DND-41 (cell line): Measurements from ENCODE around the gene MCM10.

Experiments
- ATAC-seq: fragments of 200-7000 bp; cut with Tn5 transposase; 3 replicates; pipeline ENCODE4 v1.9.1; 2021; ENCODE audit warnings: low read depth; ENCODE audit not compliant: insufficient read depth
- DNase-seq: peaks from one replicate; pipeline ENCODE4 v3.0.0-alpha.2; 2020
- H2AFZ ChIP-seq: 2 replicates; pipeline ENCODE4 v1.6.0; 2012; ENCODE audit warnings: low read depth, low read length
- H3K27ac ChIP-seq: 2 replicates; pipeline ENCODE4 v1.5.1; 2012; ENCODE audit warnings: low read length, inconsistent platforms
- H3K27me3 ChIP-seq: fragments of 200-600 bp; sonication (generic); 2 replicates; pipeline ENCODE4 v1.6.0; 2012; ENCODE audit warnings: low read length, mild to moderate bottlenecking, inconsistent platforms; ENCODE audit not compliant: insufficient read depth, poor library complexity
- H3K36me3 ChIP-seq: 2 replicates; pipeline ENCODE4 v1.5.1; 2012; ENCODE audit warnings: low read length, inconsistent platforms; ENCODE audit not compliant: insufficient read depth
- H3K4me1 ChIP-seq: 2 replicates; pipeline ENCODE4 v1.5.1; 2012; ENCODE audit warnings: mild to moderate bottlenecking, low read length; ENCODE audit not compliant: insufficient read depth
- H3K4me2 ChIP-seq: 2 replicates; pipeline ENCODE4 v1.6.0; 2012; ENCODE audit warnings: mild to moderate bottlenecking, moderate library complexity, low read length, inconsistent platforms; ENCODE audit not compliant: insufficient read depth
- H3K4me3 ChIP-seq, 2 experiments: fragments of 200-600 bp in 1 of 2; shearing (Covaris generic) in 1 of 2; 2 replicates each; pipeline ENCODE4 v1.5.1; 2012 to 2016; ENCODE audit warnings: inconsistent platforms in 2 of 2, low read length in 2 of 2, mild to moderate bottlenecking in 2 of 2, low read depth in 1 of 2, moderate library complexity in 1 of 2
- H3K79me2 ChIP-seq: 2 replicates; pipeline ENCODE4 v1.6.0; 2012; ENCODE audit warnings: low read length, inconsistent platforms; ENCODE audit not compliant: insufficient read depth
- H3K9ac ChIP-seq: 2 replicates; pipeline ENCODE4 v1.6.0; 2012; ENCODE audit warnings: low read depth, mild to moderate bottlenecking, inconsistent platforms, low read length, moderate library complexity
- H3K9me3 ChIP-seq: 2 replicates; pipeline ENCODE4 v1.5.1; 2012; ENCODE audit warnings: low read length, moderate library complexity, mild to moderate bottlenecking, inconsistent platforms; ENCODE audit not compliant: insufficient read depth, severe bottlenecking
- H4K20me1 ChIP-seq: 2 replicates; pipeline ENCODE4 v1.6.0; 2012; ENCODE audit warnings: low read length; ENCODE audit not compliant: insufficient read depth
- EZH2 ChIP-seq: IDR thresholded peaks from 3 replicates; pipeline ENCODE4 v1.6.1; 2012; ENCODE audit warnings: borderline replicate concordance, low read depth, mild to moderate bottlenecking, moderate library complexity, low read length, inconsistent platforms; ENCODE audit not compliant: severe bottlenecking
- TF ChIP-seq, protein P1 (sequence below): IDR thresholded peaks from 2 replicates; pipeline ENCODE4 v1.5.1; 2012; ENCODE audit warnings: borderline replicate concordance, low read length, moderate library complexity, mild to moderate bottlenecking; ENCODE audit not compliant: poor library complexity, severe bottlenecking; ENCODE audit errors: extremely low read depth

The MCM10 gene

DNA sequence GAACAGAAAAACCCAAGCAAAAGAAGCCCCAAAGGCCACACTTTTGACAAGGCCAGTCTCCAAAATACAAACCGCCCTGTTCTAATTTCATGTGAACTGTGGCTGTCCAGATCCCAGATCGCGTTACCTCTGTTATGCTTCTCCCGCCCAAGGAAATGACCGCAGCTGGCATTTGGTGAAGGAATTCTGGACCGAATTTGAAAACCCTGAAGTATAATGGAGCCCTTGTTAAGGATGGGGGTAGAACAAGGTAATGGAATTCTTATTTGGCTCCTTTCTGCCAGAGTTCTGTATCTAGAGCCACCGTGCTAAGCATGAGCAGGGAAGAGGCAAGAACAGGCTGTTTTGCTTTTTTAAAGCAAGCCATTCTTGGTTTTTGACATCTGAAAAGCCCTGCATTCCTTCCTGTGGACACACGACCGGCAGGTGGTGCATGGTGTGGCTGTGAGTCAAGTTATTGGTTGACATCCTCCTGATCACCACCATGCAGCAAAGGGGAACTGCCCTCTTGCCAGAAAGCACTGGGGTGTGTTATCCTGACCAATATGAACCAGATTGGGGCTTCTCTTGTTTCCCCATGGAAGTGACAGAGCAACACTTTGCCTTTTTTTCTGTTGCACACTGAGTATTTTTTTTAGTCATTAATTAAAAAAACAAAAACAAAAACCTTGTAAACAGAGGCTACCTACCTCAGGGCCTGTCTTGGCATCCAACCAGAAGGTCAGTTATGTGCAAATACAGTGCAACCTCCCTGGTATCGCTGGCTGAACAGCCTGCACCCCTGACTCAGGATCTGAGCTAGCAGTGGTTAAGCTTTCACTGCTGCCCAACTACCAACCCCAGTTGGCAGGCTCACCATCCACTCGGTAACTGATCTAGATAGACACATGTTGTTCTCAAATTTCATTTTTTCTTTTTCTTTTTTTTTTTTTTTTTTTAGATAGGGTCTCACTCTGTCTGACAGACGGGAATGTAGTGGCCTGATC is 58.6 kb downstream of the MCM10 start:
- H3K36me3 ChIP-seq = no peaks in the 10 kb centered on the region
- no peak overlapping the region for H3K4me2 ChIP-seq
- H3K27me3 ChIP-seq = no peaks in the 10 kb centered on the region
- no peak overlapping the region for H3K4me3 ChIP-seq
- no peaks in the 10 kb centered on the region for H4K20me1 ChIP-seq
- no peak overlapping the region for H2AFZ ChIP-seq
- H3K9me3 ChIP-seq = no peaks in the 10 kb centered on the region
- no peaks in the 10 kb centered on the region for H3K4me1 ChIP-seq
- no peak overlapping the region for H3K9ac ChIP-seq
- ATAC-seq = no peak
- DNase-seq = no peak
- no peaks in the 10 kb centered on the region for H3K79me2 ChIP-seq
- TF ChIP-seq EZH2 = no peak
- TF ChIP-seq, protein P1, sequence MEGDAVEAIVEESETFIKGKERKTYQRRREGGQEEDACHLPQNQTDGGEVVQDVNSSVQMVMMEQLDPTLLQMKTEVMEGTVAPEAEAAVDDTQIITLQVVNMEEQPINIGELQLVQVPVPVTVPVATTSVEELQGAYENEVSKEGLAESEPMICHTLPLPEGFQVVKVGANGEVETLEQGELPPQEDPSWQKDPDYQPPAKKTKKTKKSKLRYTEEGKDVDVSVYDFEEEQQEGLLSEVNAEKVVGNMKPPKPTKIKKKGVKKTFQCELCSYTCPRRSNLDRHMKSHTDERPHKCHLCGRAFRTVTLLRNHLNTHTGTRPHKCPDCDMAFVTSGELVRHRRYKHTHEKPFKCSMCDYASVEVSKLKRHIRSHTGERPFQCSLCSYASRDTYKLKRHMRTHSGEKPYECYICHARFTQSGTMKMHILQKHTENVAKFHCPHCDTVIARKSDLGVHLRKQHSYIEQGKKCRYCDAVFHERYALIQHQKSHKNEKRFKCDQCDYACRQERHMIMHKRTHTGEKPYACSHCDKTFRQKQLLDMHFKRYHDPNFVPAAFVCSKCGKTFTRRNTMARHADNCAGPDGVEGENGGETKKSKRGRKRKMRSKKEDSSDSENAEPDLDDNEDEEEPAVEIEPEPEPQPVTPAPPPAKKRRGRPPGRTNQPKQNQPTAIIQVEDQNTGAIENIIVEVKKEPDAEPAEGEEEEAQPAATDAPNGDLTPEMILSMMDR = no peak
- H3K27ac ChIP-seq = no peak overlapping the region

DNA sequence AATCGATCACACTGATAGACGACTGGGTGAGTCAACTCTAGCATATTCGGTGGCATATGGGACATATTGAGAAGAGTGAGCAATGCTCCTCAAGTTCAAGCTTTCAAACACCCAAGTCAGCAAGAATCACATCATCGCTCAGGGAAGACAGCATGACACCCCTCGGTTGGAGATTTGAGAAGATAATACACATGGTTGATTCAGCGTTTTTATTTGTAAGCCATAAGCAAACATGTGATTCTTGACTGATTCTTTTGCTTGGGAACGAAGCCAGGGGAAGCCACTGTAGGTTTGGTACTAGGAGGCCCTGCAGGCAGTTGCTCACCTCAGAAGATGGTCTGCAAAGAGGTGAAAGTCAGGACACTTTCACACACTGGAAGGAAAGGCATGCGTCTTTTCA is 60.2 kb downstream of the MCM10 start:
- Histone ChIP-seq H3K9ac (no peak overlapping the region), H4K20me1 (no peaks in the 10 kb centered on the region), H3K9me3 (no peaks in the 10 kb centered on the region), H3K27ac (no peak overlapping the region), H3K4me3 (no peak overlapping the region), H3K4me2 (no peak overlapping the region), H3K4me1 (no peaks in the 10 kb centered on the region), H3K36me3 (no peaks in the 10 kb centered on the region), H2AFZ (no peak overlapping the region), H3K79me2 (no peaks in the 10 kb centered on the region), H3K27me3 (no peaks in the 10 kb centered on the region)
- ATAC-seq (no peak), DNase-seq (no peak)
- no peak for TF ChIP-seq EZH2
- TF ChIP-seq, protein P1 = no peak

DNA sequence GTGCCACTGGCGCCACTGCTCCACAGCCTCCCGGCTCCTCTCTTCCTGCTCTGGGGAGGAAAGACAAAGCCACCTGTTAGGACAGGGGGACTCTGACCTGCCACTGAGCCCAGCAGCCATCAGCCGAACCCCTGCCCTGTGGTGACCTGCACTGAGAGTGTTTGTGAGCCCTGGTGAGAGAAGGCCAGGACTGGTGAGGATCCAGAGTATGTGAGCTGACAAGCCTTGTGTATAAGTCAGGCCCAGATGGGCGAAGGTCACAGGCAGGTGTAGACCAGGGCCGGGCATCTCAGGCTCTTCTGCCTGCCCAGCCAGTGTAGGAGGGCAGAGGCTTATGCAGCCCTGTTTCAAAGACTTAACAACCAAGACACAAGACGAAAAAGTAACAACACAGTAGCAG is 60.8 kb downstream of the MCM10 start:
- no peaks in the 10 kb centered on the region for H4K20me1 ChIP-seq
- no peak overlapping the region for H3K4me3 ChIP-seq
- TF ChIP-seq, protein P1 = no peak
- TF ChIP-seq EZH2 = no peak
- H2AFZ ChIP-seq = no peak overlapping the region
- no peaks in the 10 kb centered on the region for H3K4me1 ChIP-seq
- ATAC-seq = no peak
- DNase-seq = no peak
- no peak overlapping the region for H3K4me2 ChIP-seq
- H3K9ac ChIP-seq = no peak overlapping the region
- H3K79me2 ChIP-seq = no peaks in the 10 kb centered on the region
- H3K36me3 ChIP-seq = no peaks in the 10 kb centered on the region
- no peak overlapping the region for H3K27ac ChIP-seq
- no peaks in the 10 kb centered on the region for H3K27me3 ChIP-seq
- H3K9me3 ChIP-seq = no peaks in the 10 kb centered on the region
